Subcutaneous abdominal adipose tissue (tissue), 5 donors: ENCODE results near the gene RIMBP2.

ENCODE experiments used
- H3K27ac ChIP-seq: one replicate; pipeline ENCODE4 v1.7.0; 2013; ENCODE audit warnings: low read depth, mild to moderate bottlenecking, inconsistent platforms, low read length, moderate library complexity
- H3K27me3 ChIP-seq, 5 donors: one replicate each; pipeline ENCODE4 v1.7.0; 2013; ENCODE audit warnings: low read length in 5 of 5, inconsistent platforms in 1 of 5; ENCODE audit not compliant: control insufficient read depth in 5 of 5, insufficient read depth in 4 of 5
- H3K36me3 ChIP-seq, 5 donors: one replicate each; pipeline ENCODE4 v1.7.0; 2013; ENCODE audit warnings: low read length in 5 of 5; ENCODE audit not compliant: control insufficient read depth in 5 of 5, insufficient read depth in 5 of 5
- H3K4me1 ChIP-seq, 5 donors: one replicate each; pipeline ENCODE4 v1.7.0; 2013; ENCODE audit warnings: low read length in 5 of 5, mild to moderate bottlenecking in 3 of 5, moderate library complexity in 1 of 5; ENCODE audit not compliant: control insufficient read depth in 5 of 5, insufficient read depth in 5 of 5
- H3K4me3 ChIP-seq, 5 donors: one replicate each; pipeline ENCODE4 v1.7.0; 2013; ENCODE audit warnings: low read length in 5 of 5, low read depth in 1 of 5
- H3K9ac ChIP-seq, 5 donors: one replicate each; pipeline ENCODE4 v1.7.0; 2013; ENCODE audit warnings: low read length in 5 of 5, mild to moderate bottlenecking in 4 of 5, moderate library complexity in 3 of 5
- H3K9me3 ChIP-seq, 5 donors: one replicate each; pipeline ENCODE4 v1.7.0; 2013; ENCODE audit warnings: low read length in 5 of 5; ENCODE audit not compliant: control insufficient read depth in 5 of 5
- donor health status: healthy.
- donor health status: healthy.
- donor health status: healthy.
- donor health status: healthy.
- donor health status: healthy.

Gene RIMBP2

DNA sequence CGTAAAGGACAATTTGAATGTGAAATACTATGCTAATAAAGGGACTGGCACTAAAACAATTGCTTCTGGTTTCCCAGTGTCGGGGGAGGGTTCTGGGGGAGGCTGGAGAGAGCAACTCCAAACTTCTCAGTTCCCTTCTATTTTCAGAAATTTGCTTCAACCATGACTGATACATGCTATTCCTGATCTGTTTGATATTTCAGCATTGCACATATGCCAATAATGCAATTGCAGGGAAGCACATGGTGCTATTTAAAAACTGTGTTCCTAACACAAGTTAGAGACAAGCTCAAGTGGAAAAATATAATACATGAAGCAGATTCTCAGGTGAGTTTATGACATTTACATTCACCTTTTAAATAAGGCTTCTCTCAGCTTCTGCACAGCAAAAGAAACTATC lies 188.9 kb downstream of the RIMBP2 start:
- Histone ChIP-seq H3K36me3 (no peaks in the 10 kb centered on the region), H3K9me3 (no peaks in the 10 kb centered on the region), H3K27ac (no peak overlapping the region), H3K27me3 (peaks cover 0 to 12% (median 3%) of the 10 kb centered on the region in 5 donors), H3K4me1 (no peaks in the 10 kb centered on the region), H3K4me3 (no peak overlapping the region), H3K9ac (no peak overlapping the region)

DNA sequence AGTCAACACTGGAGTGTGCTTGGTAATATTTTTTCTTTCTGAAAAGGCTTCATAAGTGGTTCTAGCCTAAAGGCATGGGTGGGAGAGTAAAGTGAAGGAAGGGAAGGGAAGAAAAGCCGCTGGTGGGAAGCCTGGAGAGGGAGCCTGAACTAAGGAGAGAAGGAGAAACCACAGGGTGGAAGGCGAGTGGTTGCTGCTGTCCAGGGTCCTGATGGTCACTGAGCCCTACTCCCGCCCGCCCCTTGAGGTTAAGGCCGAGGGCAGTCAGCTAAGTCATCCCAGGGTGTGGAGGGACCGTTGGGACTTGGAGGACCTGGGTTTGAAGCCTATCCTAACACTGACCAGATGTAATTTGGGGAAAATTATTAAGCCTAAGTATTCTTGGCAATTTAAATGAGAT lies 189.3 kb downstream of the RIMBP2 start:
- H3K4me3 ChIP-seq: no peak overlapping the region
- no peaks in the 10 kb centered on the region for H3K9me3 ChIP-seq
- peaks cover 0 to 13% (median 3%) of the 10 kb centered on the region in 5 donors for H3K27me3 ChIP-seq

DNA sequence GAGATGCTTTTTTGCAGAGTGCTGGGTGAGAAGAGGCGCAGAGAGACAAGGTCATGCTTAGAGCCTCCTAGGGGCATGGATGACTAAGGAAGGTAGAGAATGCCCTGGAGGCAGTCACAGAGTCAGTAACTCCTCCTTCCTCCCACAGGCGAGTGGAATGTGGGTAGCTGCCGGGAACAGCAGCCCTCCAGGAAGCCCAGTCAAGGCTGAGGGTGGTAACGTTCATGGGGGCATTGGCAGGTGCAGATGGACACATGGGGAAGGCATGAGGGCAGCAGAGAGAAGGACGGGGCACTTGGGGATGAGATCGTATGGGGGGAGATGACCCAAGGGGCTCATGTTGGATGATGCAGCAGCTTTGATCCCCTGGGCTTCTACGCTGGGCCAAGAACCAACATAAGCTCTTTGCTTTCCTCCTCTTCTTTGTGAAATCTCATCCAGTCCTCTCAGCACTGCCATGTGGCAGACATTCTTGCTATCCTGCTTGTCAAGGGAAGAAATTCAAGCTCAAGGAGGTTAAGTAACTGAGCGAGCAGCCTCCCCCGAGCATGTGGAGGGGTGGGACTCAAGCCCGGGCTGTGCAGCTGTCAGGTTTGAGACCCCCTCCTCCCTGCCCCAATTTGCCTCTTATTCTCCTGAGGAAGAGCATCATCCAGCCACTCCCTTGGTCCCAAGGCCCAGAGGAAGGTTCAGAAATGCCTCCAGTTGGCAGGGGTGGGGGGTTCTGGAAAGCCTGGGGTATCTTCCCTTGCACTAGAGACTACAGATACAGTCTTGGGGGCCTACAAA lies 190.5 kb downstream of the RIMBP2 start:
- H3K27me3 ChIP-seq: peaks cover 3 to 16% (median 4%) of the 10 kb centered on the region in 5 donors

More for the DNA sequence above, 189.3 kb downstream of the RIMBP2 start:
- Histone ChIP-seq H3K9ac (no peak overlapping the region), H3K4me1 (no peaks in the 10 kb centered on the region), H3K36me3 (no peaks in the 10 kb centered on the region), H3K27ac (no peak overlapping the region)

DNA sequence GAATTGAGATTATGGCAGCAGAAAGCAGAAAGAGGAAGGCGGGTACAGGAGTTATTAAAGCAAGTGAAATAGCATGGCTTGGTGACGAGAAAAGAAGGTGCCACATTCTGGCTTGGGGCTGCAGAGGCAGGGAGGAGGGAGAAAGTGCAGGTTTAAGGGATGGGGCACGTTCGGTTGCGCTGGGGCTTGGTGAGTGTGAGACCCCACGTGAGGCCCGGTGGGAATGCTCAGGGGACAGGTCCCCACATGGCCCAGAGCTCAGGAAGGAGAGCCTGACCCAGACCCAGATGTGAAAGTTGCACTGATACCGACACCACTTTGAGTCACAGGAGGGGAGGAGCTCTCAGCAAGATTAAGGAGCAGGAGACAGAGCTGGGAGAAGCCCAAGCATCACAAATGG lies 191.3 kb downstream of the RIMBP2 start:
- no peaks in the 10 kb centered on the region for H3K36me3 ChIP-seq
- peaks cover 0 to 1% (median 0%) of the 10 kb centered on the region in 5 donors for H3K9me3 ChIP-seq
- H3K27ac ChIP-seq: no peak overlapping the region
- H3K27me3 ChIP-seq: peaks cover 3 to 16% (median 4%) of the 10 kb centered on the region in 5 donors
- no peak overlapping the region for H3K4me3 ChIP-seq
- no peaks in the 10 kb centered on the region for H3K4me1 ChIP-seq
- no peak overlapping the region for H3K9ac ChIP-seq

More for the DNA sequence above, 190.5 kb downstream of the RIMBP2 start:
- Histone ChIP-seq H3K4me3 (no peak overlapping the region), H3K36me3 (no peaks in the 10 kb centered on the region), H3K27ac (no peak overlapping the region), H3K4me1 (no peaks in the 10 kb centered on the region), H3K9ac (no peak overlapping the region), H3K9me3 (no peaks in the 10 kb centered on the region)

DNA sequence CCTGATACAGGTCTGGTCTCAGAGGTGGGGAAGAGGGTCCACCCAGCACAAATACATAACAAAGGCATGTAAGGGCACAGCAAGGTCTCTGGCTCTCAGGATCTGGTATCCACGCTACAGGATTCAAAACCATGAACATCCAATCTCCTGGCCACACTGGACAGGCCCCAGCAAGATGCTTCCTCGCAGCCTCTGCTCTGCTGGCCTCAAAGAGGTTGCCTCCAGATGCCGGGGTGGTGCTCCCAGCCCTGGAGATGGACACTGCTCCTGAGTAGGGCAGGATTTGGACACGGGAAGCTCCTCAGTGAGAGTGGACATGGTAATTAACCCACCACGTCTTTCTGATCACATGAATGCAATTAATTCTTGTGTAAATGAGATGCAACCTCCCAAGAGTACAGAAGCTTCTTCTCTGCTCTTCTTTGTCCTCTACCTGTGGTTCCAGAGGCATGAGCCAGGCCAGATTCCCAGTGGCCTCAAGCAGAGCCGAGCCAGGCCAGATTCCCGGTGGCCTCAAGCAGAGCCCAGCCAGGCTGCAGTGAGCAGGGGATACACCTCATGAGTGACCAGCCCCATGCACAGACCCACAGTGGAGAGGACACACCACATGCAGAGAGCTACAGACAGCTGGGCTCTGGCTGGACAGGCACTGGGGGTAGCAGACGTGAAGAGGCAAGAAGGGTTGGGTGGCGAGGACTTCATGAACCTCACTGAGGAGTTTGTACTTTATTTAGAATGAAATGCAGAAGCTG lies 192.1 kb downstream of the RIMBP2 start:
- H3K9ac ChIP-seq: no peak overlapping the region
- H3K4me3 ChIP-seq: no peak overlapping the region
- H3K27me3 ChIP-seq: peaks cover 3 to 16% (median 4%) of the 10 kb centered on the region in 5 donors
- no peaks in the 10 kb centered on the region for H3K4me1 ChIP-seq
- H3K9me3 ChIP-seq: peaks cover 0 to 8% (median 3%) of the 10 kb centered on the region in 5 donors
- no peaks in the 10 kb centered on the region for H3K36me3 ChIP-seq
- no peak overlapping the region for H3K27ac ChIP-seq

DNA sequence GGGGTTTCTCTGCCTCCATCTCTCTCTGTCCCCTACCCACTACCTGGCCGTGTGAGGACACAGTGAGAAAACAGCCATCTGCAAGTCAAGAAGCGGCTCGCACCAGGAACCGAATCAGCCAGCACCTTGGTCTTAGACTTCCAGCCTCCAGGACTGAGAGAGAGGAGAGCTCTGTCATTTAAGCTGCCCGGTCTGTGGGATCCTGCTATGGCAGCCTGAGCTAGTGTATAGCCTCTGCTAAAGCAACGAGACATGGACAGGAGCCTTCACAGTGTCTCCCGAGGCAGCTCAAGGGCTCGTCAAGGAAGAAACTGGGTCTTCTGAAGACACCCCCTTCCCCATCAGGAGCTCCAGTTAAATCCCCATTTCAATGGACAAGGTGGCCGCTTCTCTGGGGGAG lies 192.9 kb downstream of the RIMBP2 start:
- H3K9me3 ChIP-seq: peaks cover 0 to 11% (median 7%) of the 10 kb centered on the region in 5 donors
- no peaks in the 10 kb centered on the region for H3K4me1 ChIP-seq
- H3K27me3 ChIP-seq: peaks cover 3 to 16% (median 4%) of the 10 kb centered on the region in 5 donors
- no peak overlapping the region for H3K27ac ChIP-seq
- H3K9ac ChIP-seq: no peak overlapping the region
- no peak overlapping the region for H3K4me3 ChIP-seq
- H3K36me3 ChIP-seq: no peaks in the 10 kb centered on the region

DNA sequence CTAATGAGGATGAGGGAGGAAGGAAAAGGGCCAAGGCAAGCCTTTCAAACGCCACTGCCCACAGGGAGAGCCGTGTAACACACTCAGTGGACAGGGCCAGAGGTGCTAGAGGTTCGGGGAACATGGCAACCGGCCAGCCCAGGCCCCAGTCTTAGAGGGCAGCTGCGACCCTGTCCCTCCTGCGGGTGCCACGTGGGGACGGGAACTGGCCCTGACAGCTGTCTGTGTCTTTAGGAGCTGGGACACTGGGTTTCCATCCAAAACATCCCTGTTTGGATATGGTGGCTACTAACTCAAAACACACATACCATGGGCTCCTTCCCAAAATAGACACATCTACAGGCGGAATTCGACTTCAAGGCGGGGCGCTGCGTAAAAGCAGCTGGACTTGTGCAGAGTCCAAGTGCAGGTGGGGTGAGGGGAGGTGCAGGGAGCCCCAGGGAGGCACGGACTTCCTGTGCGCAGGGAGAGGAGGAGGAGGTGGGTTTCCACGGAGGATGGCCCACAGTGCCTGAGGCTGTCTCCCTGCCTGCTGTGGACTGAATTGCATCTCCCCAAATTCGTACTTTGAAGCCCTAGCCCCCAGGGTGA lies 193.8 kb downstream of the RIMBP2 start:
- Histone ChIP-seq H3K9me3 (peaks cover 0 to 16% (median 11%) of the 10 kb centered on the region in 5 donors), H3K4me3 (no peak overlapping the region), H3K27me3 (peaks cover 3 to 16% (median 4%) of the 10 kb centered on the region in 5 donors)

DNA sequence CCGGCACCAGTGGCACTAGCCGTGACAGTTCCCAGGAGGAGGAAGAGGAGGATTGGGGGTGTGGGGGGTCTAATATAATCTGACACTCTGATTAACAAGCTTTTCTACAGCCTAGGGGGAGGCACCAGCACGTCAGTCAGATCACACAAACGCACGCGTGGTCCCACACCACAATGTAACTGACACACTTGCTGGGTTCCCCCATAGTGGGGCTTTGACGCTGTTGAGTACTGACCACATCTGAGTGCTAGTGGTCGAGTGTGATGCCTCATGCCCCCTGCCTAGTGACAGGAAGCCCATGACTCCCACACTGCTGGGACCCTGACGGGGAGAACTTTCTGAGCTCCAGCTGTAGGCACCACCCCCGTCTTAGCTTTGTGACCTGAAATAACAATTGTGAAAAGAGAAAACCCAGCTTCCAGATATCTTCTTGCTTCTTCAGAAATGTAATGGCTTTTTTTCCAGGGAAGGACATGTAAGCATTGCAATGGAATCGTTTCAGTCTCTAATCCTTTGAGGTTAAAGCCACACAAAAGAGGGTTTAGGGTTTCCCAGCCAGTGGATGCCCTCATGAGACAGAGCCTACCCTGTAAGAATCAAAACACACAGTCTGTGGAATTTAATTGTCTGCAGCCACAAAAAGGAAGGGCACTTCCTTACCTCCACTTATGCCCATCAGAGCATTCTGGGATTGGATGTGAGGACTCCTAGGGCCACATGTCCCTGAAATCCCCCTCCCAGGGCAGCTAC lies 194.5 kb downstream of the RIMBP2 start:
- Histone ChIP-seq H3K27ac (no peak overlapping the region), H3K27me3 (peaks cover 3 to 16% (median 4%) of the 10 kb centered on the region in 5 donors), H3K9ac (no peak overlapping the region), H3K4me1 (no peaks in the 10 kb centered on the region), H3K36me3 (no peaks in the 10 kb centered on the region), H3K9me3 (peaks cover 2 to 22% (median 17%) of the 10 kb centered on the region in 5 donors), H3K4me3 (no peak overlapping the region)

More for the DNA sequence above, 193.8 kb downstream of the RIMBP2 start:
- Histone ChIP-seq H3K36me3 (no peaks in the 10 kb centered on the region), H3K27ac (no peak overlapping the region), H3K4me1 (no peaks in the 10 kb centered on the region), H3K9ac (no peak overlapping the region)

DNA sequence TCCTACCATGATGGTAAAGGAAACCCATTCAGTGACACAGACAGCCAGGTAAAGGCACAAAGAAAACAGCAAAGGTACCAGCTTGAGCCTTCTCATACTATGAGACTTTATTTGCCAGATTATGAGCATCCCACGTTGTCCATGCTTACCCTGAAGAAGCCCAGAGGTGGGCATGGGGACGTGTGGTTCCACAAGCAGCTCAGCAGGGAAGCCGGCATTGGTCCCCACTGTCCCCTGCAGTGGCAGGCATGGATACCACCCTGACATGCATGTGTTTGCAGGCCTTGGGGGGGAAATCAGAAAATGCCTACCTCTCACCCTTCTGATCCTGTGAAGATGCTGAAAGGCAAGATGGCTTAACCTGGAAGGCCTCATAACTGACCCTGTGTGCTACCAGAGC lies 195.3 kb downstream of the RIMBP2 start:
- no peak overlapping the region for H3K27ac ChIP-seq
- peaks cover 3 to 16% (median 4%) of the 10 kb centered on the region in 5 donors for H3K27me3 ChIP-seq
- no peaks in the 10 kb centered on the region for H3K4me1 ChIP-seq
- peaks cover 4 to 30% (median 23%) of the 10 kb centered on the region in 5 donors for H3K9me3 ChIP-seq
- no peaks in the 10 kb centered on the region for H3K36me3 ChIP-seq
- no peak overlapping the region for H3K9ac ChIP-seq
- no peak overlapping the region for H3K4me3 ChIP-seq
